H1 (cell line): ENCODE data around the gene GALNT2. TPM values are rescaled to one million over a fixed set of nuclear protein-coding genes. Genes with fewer than 3 reads are reported as not detected.
A peak's percentile ranks its signal among the peaks of the same experiment; 100 is the strongest.

Experiments
- CTCF ChIA-PET: fragments of 300-600 bp; sonication (Branson Sonifier 250); formaldehyde crosslinking; loops from one replicate; lab custom pipeline; 2021; ENCODE audit not compliant: partially characterized antibody; lab: Charles Lee
- POLR2A ChIA-PET: fragments of 300-600 bp; sonication (Branson Sonifier 250); formaldehyde crosslinking; loops from one replicate; lab custom pipeline; 2021; ENCODE audit warnings: inconsistent platforms; ENCODE audit not compliant: partially characterized antibody; lab: Charles Lee
- DNase-seq, 2 experiments: peaks; one replicate each; pipeline versions ENCODE4 v3.0.0 to v3.0.0-alpha.2; 2010 to 2022; ENCODE audit warnings: low spot score in 2 of 2, low read depth in 1 of 2, mixed read lengths in 1 of 2
- FAIRE-seq: peaks from 2 replicates; lab custom pipeline; 2011; peaks lifted over from hg19 to GRCh38; lab: Jason Lieb, UNC
- H2AFZ ChIP-seq: 2 replicates; pipeline ENCODE4 v1.8.1; 2012; ENCODE audit warnings: low read length, inconsistent platforms
- H2AK5ac ChIP-seq: 2 replicates; pipeline ENCODE4 v1.6.1; 2013; ENCODE audit warnings: low read depth, low read length
- H2BK120ac ChIP-seq: replicated peaks from 2 replicates; pipeline ENCODE3; 2013; ENCODE audit warnings: low read depth, low read length, inconsistent platforms
- H2BK12ac ChIP-seq: 2 replicates; pipeline ENCODE4 v1.6.1; 2013; ENCODE audit warnings: low read depth, low read length
- H2BK15ac ChIP-seq: 2 replicates; pipeline ENCODE4 v1.6.1; 2013; ENCODE audit warnings: low read length
- H2BK20ac ChIP-seq: 2 replicates; pipeline ENCODE4 v1.6.1; 2013; ENCODE audit warnings: low read length
- H2BK5ac ChIP-seq: 2 replicates; pipeline ENCODE4 v1.6.1; 2013; ENCODE audit warnings: low read depth, low read length
- H3K14ac ChIP-seq: 2 replicates; pipeline ENCODE4 v1.6.1; 2013; ENCODE audit warnings: inconsistent platforms; ENCODE audit not compliant: insufficient read length
- H3K18ac ChIP-seq: 2 replicates; pipeline ENCODE4 v1.6.1; 2013; ENCODE audit warnings: low read length; ENCODE audit errors: extremely low read depth
- H3K23ac ChIP-seq: 2 replicates; pipeline ENCODE4 v1.6.1; 2013; ENCODE audit warnings: inconsistent platforms; ENCODE audit not compliant: insufficient read length
- H3K23me2 ChIP-seq: 2 replicates; pipeline ENCODE4 v1.6.1; 2013; ENCODE audit warnings: low read depth, low read length
- H3K27ac ChIP-seq: 2 replicates; pipeline ENCODE4 v1.6.1; 2011; ENCODE audit warnings: low read depth, low read length, inconsistent platforms
- H3K27me3 ChIP-seq, 4 experiments: replicated peaks in 1 of 4; 1 replicate in 1 of 4; 2 replicates in 3 of 4; pipeline versions ENCODE4 v1.6.1 to v1.8.1; 2011 to 2013; ENCODE audit warnings: low read length in 3 of 4, mild to moderate bottlenecking in 3 of 4, inconsistent platforms in 2 of 4, mixed read lengths in 2 of 4, moderate library complexity in 1 of 4; ENCODE audit not compliant: control insufficient read depth in 3 of 4, insufficient read depth in 3 of 4; ENCODE audit errors: extremely low read depth in 1 of 4
- H3K36me3 ChIP-seq, 4 experiments: 2 replicates each; pipeline versions ENCODE4 v1.6.1 to v1.8.1; 2011 to 2013; ENCODE audit warnings: mild to moderate bottlenecking in 4 of 4, low read length in 3 of 4, moderate library complexity in 2 of 4, control low read depth in 1 of 4, inconsistent platforms in 1 of 4; ENCODE audit not compliant: insufficient read depth in 4 of 4, control insufficient read depth in 2 of 4
- H3K4ac ChIP-seq: replicated peaks from 2 replicates; pipeline ENCODE3; 2013; ENCODE audit warnings: low read length, low read depth, mixed read lengths, inconsistent platforms; ENCODE audit not compliant: insufficient read length
- H3K4me1 ChIP-seq, 4 experiments: replicated peaks in 1 of 4; 1 replicate in 1 of 4; 2 replicates in 3 of 4; pipeline versions ENCODE4 v1.6.1 to v1.8.1; 2011 to 2013; ENCODE audit warnings: low read length in 3 of 4, inconsistent platforms in 2 of 4, mixed read lengths in 1 of 4; ENCODE audit not compliant: insufficient read depth in 4 of 4, control insufficient read depth in 3 of 4
- H3K4me2 ChIP-seq, 2 experiments: 2 replicates each; pipeline versions ENCODE4 v1.6.1 to v1.8.1; 2011 to 2013; ENCODE audit warnings: low read depth in 2 of 2, low read length in 2 of 2, control low read depth in 1 of 2, inconsistent platforms in 1 of 2, mild to moderate bottlenecking in 1 of 2; ENCODE audit not compliant: insufficient read depth in 1 of 2
- H3K4me3 ChIP-seq, 4 experiments: fragments of 200-600, 300-600 bp in 1 of 4; sonication (generic), shearing (Covaris generic), sonication (Bioruptor Twin) in 1 of 4; 2 replicates each; pipeline versions ENCODE4 v1.5.1 to v1.8.1; 2011 to 2016; ENCODE audit warnings: low read length in 4 of 4, low read depth in 3 of 4, control low read depth in 2 of 4, inconsistent platforms in 2 of 4, mild to moderate bottlenecking in 2 of 4, mixed read lengths in 1 of 4, moderate library complexity in 1 of 4; ENCODE audit not compliant: insufficient read depth in 2 of 4; ENCODE audit errors: extremely low read depth in 1 of 4
- H3K56ac ChIP-seq: replicated peaks from 2 replicates; pipeline ENCODE3; 2013; ENCODE audit warnings: low read depth, mild to moderate bottlenecking, mixed read lengths, low read length, inconsistent platforms; ENCODE audit not compliant: insufficient read length
- H3K79me1 ChIP-seq: 2 replicates; pipeline ENCODE4 v1.6.1; 2013; ENCODE audit warnings: low read depth, low read length, control low read depth
- H3K79me2 ChIP-seq, 2 experiments: 2 replicates each; pipeline versions ENCODE4 v1.6.1 to v1.8.1; 2012 to 2013; ENCODE audit warnings: low read length in 2 of 2, mild to moderate bottlenecking in 2 of 2, inconsistent platforms in 1 of 2; ENCODE audit not compliant: insufficient read depth in 2 of 2, control insufficient read depth in 1 of 2
- H3K9ac ChIP-seq, 4 experiments: replicated peaks in 1 of 4; 1 replicate in 1 of 4; 2 replicates in 3 of 4; pipeline versions ENCODE4 v1.6.1 to v1.8.1; 2011 to 2013; ENCODE audit warnings: low read depth in 3 of 4, low read length in 3 of 4, control low read depth in 2 of 4, mild to moderate bottlenecking in 2 of 4, moderate library complexity in 2 of 4, inconsistent platforms in 1 of 4; ENCODE audit errors: extremely low read depth in 1 of 4
- H3K9me3 ChIP-seq, 2 experiments: 2 replicates each; pipeline versions ENCODE4 v1.6.1 to v1.8.1; 2012 to 2013; ENCODE audit warnings: mild to moderate bottlenecking in 2 of 2, moderate library complexity in 2 of 2, control low read depth in 1 of 2, inconsistent platforms in 1 of 2, low read depth in 1 of 2, low read length in 1 of 2, mixed read lengths in 1 of 2; ENCODE audit not compliant: insufficient read depth in 2 of 2
- H4K20me1 ChIP-seq, 2 experiments: replicated peaks in 1 of 2; 2 replicates each; pipeline versions ENCODE3 to v1.8.1; 2011 to 2013; ENCODE audit warnings: inconsistent platforms in 2 of 2, low read length in 2 of 2, mild to moderate bottlenecking in 1 of 2; ENCODE audit not compliant: insufficient read depth in 2 of 2, control insufficient read depth in 1 of 2
- H4K5ac ChIP-seq: 2 replicates; pipeline ENCODE4 v1.6.1; 2013; ENCODE audit warnings: low read length, low read depth, mixed read lengths, inconsistent platforms; ENCODE audit not compliant: insufficient read length
- H4K8ac ChIP-seq: 2 replicates; pipeline ENCODE4 v1.8.0; 2013; ENCODE audit warnings: mild to moderate bottlenecking, moderate library complexity, low read length, inconsistent platforms; ENCODE audit not compliant: insufficient read depth; ENCODE audit errors: extremely low read depth
- H4K91ac ChIP-seq: replicated peaks from 2 replicates; pipeline ENCODE3; 2013; ENCODE audit warnings: low read length, mixed read lengths, inconsistent platforms; ENCODE audit not compliant: insufficient read length
- ATF2 ChIP-seq: IDR thresholded peaks from 2 replicates; pipeline ENCODE4 v1.6.1; 2012; ENCODE audit warnings: low read length, inconsistent platforms
- BRCA1 ChIP-seq: IDR thresholded peaks from 2 replicates; pipeline ENCODE4 v1.6.1; 2012; ENCODE audit warnings: low read depth, low read length, improper control_type of control experiment
- E2F6 ChIP-seq: IDR thresholded peaks from 2 replicates; pipeline ENCODE4 v1.6.1; 2012; ENCODE audit warnings: inconsistent platforms
- GABPA ChIP-seq: IDR thresholded peaks from 2 replicates; pipeline ENCODE4 v1.6.1; 2011; ENCODE audit warnings: mild to moderate bottlenecking, low read length, moderate library complexity, borderline replicate concordance; ENCODE audit not compliant: insufficient read depth
- GTF2F1 ChIP-seq: IDR thresholded peaks from 2 replicates; pipeline ENCODE4 v1.6.1; 2012; ENCODE audit warnings: low read depth, low read length, improper control_type of control experiment, borderline replicate concordance
- NRF1 ChIP-seq: IDR thresholded peaks from 2 replicates; pipeline ENCODE4 v1.6.1; 2011; ENCODE audit warnings: mild to moderate bottlenecking, low read depth, low read length, improper control_type of control experiment
- SP1 ChIP-seq: IDR thresholded peaks from 2 replicates; pipeline ENCODE4 v1.6.1; 2011; ENCODE audit warnings: low read depth, low read length
- SP2 ChIP-seq: IDR thresholded peaks from 2 replicates; pipeline ENCODE4 v1.6.1; 2012; ENCODE audit warnings: mild to moderate bottlenecking, low read length, inconsistent platforms
- SP4 ChIP-seq: IDR thresholded peaks from 2 replicates; pipeline ENCODE4 v1.6.1; 2012; ENCODE audit warnings: low read length, inconsistent platforms
- TAF7 ChIP-seq: optimal IDR thresholded peaks from 2 replicates; pipeline ENCODE3; 2011; ENCODE audit warnings: low read depth, mild to moderate bottlenecking, inconsistent platforms, low read length, moderate library complexity, borderline replicate concordance
- TEAD4 ChIP-seq: IDR thresholded peaks from 2 replicates; pipeline ENCODE4 v1.6.1; 2012; ENCODE audit warnings: low read depth, low read length, inconsistent platforms, mixed read lengths
- YY1 ChIP-seq: IDR thresholded peaks from 2 replicates; pipeline ENCODE4 v1.6.1; 2011; ENCODE audit warnings: low read depth, mild to moderate bottlenecking, low read length
- WGBS, 2 experiments: shearing (Covaris generic) in 1 of 2; methylation state at CpG; one replicate each; pipeline versions ENCODE4 v1.1.6 to v1.1.7; 2013 to 2015; ENCODE audit warnings: low lambda C conversion rate in 2 of 2, mixed read lengths in 2 of 2, inconsistent platforms in 1 of 2, low coverage in 1 of 2, missing lambda C conversion rate in 1 of 2; ENCODE audit not compliant: insufficient replicate concordance in 2 of 2, insufficient coverage in 1 of 2, insufficient read length in 1 of 2; ENCODE audit errors: extremely low coverage in 1 of 2, missing lambda C conversion rate in 1 of 2; 5-methylcytosine and 5-hydroxymethylcytosine counted together
- polyA plus RNA-seq, 7 experiments: library from polyadenylated mRNA; depleted of rRNA in 3 of 7; stranded (reverse) in 5 of 7; unstranded in 2 of 7; fragments of >200 nt in 5 of 7; fragments of 200-250 nt in 2 of 7; gene quantifications; 1 replicate in 5 of 7; 2 replicates in 1 of 7; 4 replicates in 1 of 7; pipeline versions ENCODE4 v1.2.1 to v1.2.3, GENCODE V29; 2011 to 2013; ENCODE audit warnings: missing spikeins in 2 of 7, mixed read lengths in 2 of 7
- total RNA-seq: library from RNA; stranded (reverse); fragmentation: NEBNext Ultra II Directional; extraction: Animal tissue kit (Norgen Biotek cat#: 25700); gene quantifications from 2 replicates; pipeline ENCODE4 v1.2.1, GENCODE V29; 2021

The GALNT2 gene
- total and polyA plus RNA-seq, 2 of the 8 experiments (the other 6 are each of a cell fraction or from before 2014, with no cell fraction given), result 34.5 to 75.3 TPM

GRCh38 chr1:230148126-230148652 is 81.2 kb downstream of the GALNT2 start:
- CTCF ChIA-PET, result interaction anchor here (1.2 to 2.7 kb wide), 4 partner anchors 9 to 36 kb away, joined by 3 to 12 read pairs (median 7); no protein-coding TSS in a partner anchor
- Histone ChIP-seq H2BK120ac (no peak overlapping the region), H2AK5ac (no peak overlapping the region), H3K9me3 (no peaks in the 10 kb centered on the region), H3K4ac (no peak overlapping the region), H2BK20ac (no peak overlapping the region), H4K20me1 (peaks cover 0 to 7% of the 10 kb centered on the region in 2 experiments), H2BK5ac (no peak overlapping the region), H3K27ac (no peak overlapping the region), H3K9ac (no peak overlapping the region; a peak in 2 of 7 replicates), H3K23me2 (no peaks in the 10 kb centered on the region), H4K5ac (no peak overlapping the region), H2BK12ac (0 out of 2 replicates have a peak overlapping the region, but pooled peaks have one; percentile 60), H3K14ac (no peak overlapping the region), H3K56ac (no peak overlapping the region), H3K18ac (no peak overlapping the region), H3K36me3 (no peaks in the 10 kb centered on the region), H4K8ac (no peak overlapping the region), H3K27me3 (no peaks in the 10 kb centered on the region), H3K23ac (no peak overlapping the region), H3K79me1 (peaks cover 19% of the 10 kb centered on the region), H2AFZ (no peak overlapping the region), H3K4me3 (no peak overlapping the region), H4K91ac (no peak overlapping the region), H2BK15ac (no peak overlapping the region), H3K4me2 (no peak overlapping the region), H3K4me1 (peaks cover 0 to 8% (median 3%) of the 10 kb centered on the region in 4 experiments; a peak in 2 of 7 replicates), H3K79me2 (peaks cover 3 to 71% of the 10 kb centered on the region in 2 experiments; a peak in 2 of 4 replicates)
- WGBS, 2 experiments, result 94% methylated on average over 14 of the region's 15 CpGs; no CpG with 5 or more reads in 1 of the 2 experiments
- DNase-seq (no peak), FAIRE-seq (no peak)
- POLR2A ChIA-PET, result interaction anchor here (0.8 to 1.4 kb wide), 3 partner anchors 11 to 36 kb away, joined by 3 read pairs; no protein-coding TSS in a partner anchor
- TF ChIP-seq ATF2 (no peak), NRF1 (no peak), E2F6 (no peak), TAF7 (no peak), SP2 (no peak), SP4 (no peak), SP1 (no peak), GABPA (no peak), TEAD4 (no peak), BRCA1 (no peak), YY1 (no peak), GTF2F1 (no peak)
